GM19043 (cell line): ENCODE data around the gene PTGER4.
A peak's percentile ranks its signal among the peaks of the same experiment; 100 is the strongest.

Experiments used
- ATAC-seq: cut with Tn5 transposase; IDR thresholded peaks from one replicate; pipeline ENCODE4 v1.9.1; 2021; ENCODE audit warnings: low read depth; ENCODE audit not compliant: unreplicated experiment

PTGER4 gene

GRCh38 chr5:40669606-40670390 is 9.9 kb upstream of the PTGER4 start:
- ATAC-seq, result no peak

- ATAC-seq, result no peak
Observed at GRCh38 chr5:40672425-40672824, 7.3 kb upstream of the PTGER4 start.

- ATAC-seq, result no peak
Observed at GRCh38 chr5:40674661-40675235, 5.0 kb upstream of the PTGER4 start.

GRCh38 chr5:40675396-40676133 is 4.2 kb upstream of the PTGER4 start:
- ATAC-seq, result no peak

- no peak for ATAC-seq
Observed at GRCh38 chr5:40676613-40677343, 2.9 kb upstream of the PTGER4 start.

- no peak for ATAC-seq
Observed at GRCh38 chr5:40677456-40677855, 2.3 kb upstream of the PTGER4 start.

- ATAC-seq, result no peak
Observed at GRCh38 chr5:40678026-40678425, 1.7 kb upstream of the PTGER4 start.

GRCh38 chr5:40678460-40679147 is 1.1 kb upstream of the PTGER4 start:
- ATAC-seq, result no peak

- ATAC-seq, result peak; percentile 63
Observed at GRCh38 chr5:40679148-40679912, 385 bp upstream of the PTGER4 start.

GRCh38 chr5:40680741-40681362 is 1.1 kb downstream of the PTGER4 start:
- peak; percentile 0 for ATAC-seq

- ATAC-seq, result peak; percentile 32
Observed at GRCh38 chr5:40681363-40682153, 1.8 kb downstream of the PTGER4 start.

GRCh38 chr5:40682154-40683017 is 2.7 kb downstream of the PTGER4 start:
- no peak for ATAC-seq

GRCh38 chr5:40683305-40683704 is 3.6 kb downstream of the PTGER4 start:
- ATAC-seq, result no peak

GRCh38 chr5:40685193-40685592 is 5.5 kb downstream of the PTGER4 start:
- no peak for ATAC-seq

- no peak for ATAC-seq
Observed at GRCh38 chr5:40685976-40686486, 6.3 kb downstream of the PTGER4 start.

GRCh38 chr5:40687321-40687720 is 7.6 kb downstream of the PTGER4 start:
- no peak for ATAC-seq

GRCh38 chr5:40688127-40688761 is 8.5 kb downstream of the PTGER4 start:
- peak; percentile 77 for ATAC-seq
